GM21737 (cell line): ENCODE measurements around the gene HELZ2.

Experiments used
- ATAC-seq: cut with Tn5 transposase; IDR thresholded peaks from one replicate; pipeline ENCODE4 v1.9.1; 2021; ENCODE audit warnings: mild to moderate bottlenecking, moderate library complexity; ENCODE audit not compliant: unreplicated experiment

The HELZ2 gene

GRCh38 chr20:63539441-63540370, 34.3 kb downstream of the HELZ2 start:
- no peak for ATAC-seq

- no peak for ATAC-seq
These were observed 35.0 kb downstream of the HELZ2 start for GRCh38 chr20:63539092-63539430.

GRCh38 chr20:63538204-63539091, 35.6 kb downstream of the HELZ2 start:
- no peak for ATAC-seq

DNA sequence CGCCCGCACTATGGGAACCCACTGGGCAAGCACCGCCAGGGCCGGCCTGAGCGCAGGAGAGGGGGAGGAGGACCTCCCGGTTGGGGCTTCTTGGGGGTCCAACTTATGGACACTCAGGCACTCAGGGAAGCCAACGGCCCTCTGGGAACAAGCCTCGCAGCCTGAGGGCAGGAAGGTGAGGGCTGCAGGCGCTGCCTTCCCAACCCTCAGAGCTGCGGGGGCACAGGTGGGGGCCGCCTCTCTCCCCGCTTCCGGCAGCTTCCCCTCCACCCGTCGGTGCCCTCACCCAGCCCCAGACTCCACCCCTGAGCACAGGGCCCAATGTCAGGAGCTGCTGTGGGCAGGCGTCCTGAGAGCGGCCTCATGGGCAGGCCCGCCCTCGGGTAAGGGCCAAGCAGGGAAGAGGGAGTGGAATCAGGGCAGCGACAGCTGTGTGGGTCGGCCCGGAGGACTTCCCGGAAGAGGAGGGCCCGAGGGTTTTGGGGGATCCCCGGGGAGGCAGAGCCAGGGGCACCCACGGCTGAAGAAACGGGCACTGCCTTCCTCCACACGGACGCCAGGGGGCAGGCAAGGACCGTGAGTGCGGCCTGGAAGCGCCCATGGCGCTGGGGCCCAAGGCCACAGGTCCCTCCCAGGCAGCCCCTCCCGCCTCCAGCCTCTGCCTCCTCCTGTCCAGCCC, 36.4 kb downstream of the HELZ2 start:
- peak; percentile 84 for ATAC-seq

- ATAC-seq, result peak; percentile 5
These were observed 37.0 kb downstream of the HELZ2 start, which contains the start of gene PTK6 for GRCh38 chr20:63536997-63537524. PTK6 (minus strand) TSS chr20:63537376; CDS start chr20:63537314, 62 bp downstream.

- ATAC-seq, result no peak
These were observed 37.6 kb downstream of the HELZ2 start for GRCh38 chr20:63536241-63536977.

GRCh38 chr20:63534831-63535651, 39.0 kb downstream of the HELZ2 start:
- ATAC-seq, result no peak

- no peak for ATAC-seq
These were observed 39.6 kb downstream of the HELZ2 start for GRCh38 chr20:63534427-63534830.

GRCh38 chr20:63533871-63534393, 40.1 kb downstream of the HELZ2 start:
- ATAC-seq, result no peak

GRCh38 chr20:63533388-63533787, 40.7 kb downstream of the HELZ2 start:
- no peak for ATAC-seq

DNA sequence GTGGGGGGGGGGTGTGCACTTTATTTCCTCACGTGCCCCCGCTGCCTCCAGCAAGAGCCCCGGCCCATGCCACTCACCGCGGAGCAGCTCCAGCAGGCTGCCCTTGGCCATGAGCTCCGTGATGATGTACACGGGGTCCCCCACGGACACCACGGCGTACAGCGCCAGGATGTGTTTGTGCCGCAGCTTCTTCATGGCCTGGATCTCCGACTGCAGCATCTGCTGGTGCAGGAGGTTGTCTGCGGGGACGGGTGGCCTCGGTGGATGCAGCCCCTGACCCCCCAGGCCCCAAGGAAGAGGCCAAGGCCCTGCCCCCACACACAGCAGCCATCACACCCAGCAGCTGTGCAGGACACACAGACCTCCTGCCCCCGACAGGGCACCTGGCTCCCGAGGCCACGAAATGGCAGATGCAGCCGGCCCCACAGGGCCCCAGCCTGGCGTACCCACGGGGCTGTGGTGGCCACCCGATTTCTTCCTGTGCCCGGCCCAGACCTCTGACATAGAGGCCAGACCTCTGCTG, 41.5 kb downstream of the HELZ2 start:
- no peak for ATAC-seq

- ATAC-seq, result no peak
These were observed 42.2 kb downstream of the HELZ2 start for GRCh38 chr20:63531686-63532448.

GRCh38 chr20:63530788-63531160, 43.3 kb downstream of the HELZ2 start:
- ATAC-seq, result no peak

GRCh38 chr20:63529861-63530787, 43.9 kb downstream of the HELZ2 start:
- ATAC-seq, result no peak

GRCh38 chr20:63529180-63529860, 44.7 kb downstream of the HELZ2 start:
- no peak for ATAC-seq

- ATAC-seq, result no peak
These were observed 46.9 kb downstream of the HELZ2 start for GRCh38 chr20:63527184-63527583.
